A549 (cell line): ENCODE data around the gene STRIP2.

Source experiments
- BHLHE40 ChIP-seq: IDR thresholded peaks from 2 replicates; pipeline ENCODE4 v1.6.1; 2012; ENCODE audit warnings: low read depth, low read length, inconsistent platforms
- ESRRA ChIP-seq: fragments of 150-350 bp; IDR thresholded peaks from 2 replicates; pipeline ENCODE4 v1.6.1; 2014; ENCODE audit warnings: mild to moderate bottlenecking, low read length, borderline replicate concordance
- JUN ChIP-seq, 2 experiments: fragments of >200 bp; sonication (Bioruptor Twin); formaldehyde crosslinking; IDR thresholded peaks; 2 replicates in 1 of 2; 3 replicates in 1 of 2; pipeline ENCODE4 v1.6.1; 2016 to 2017
- MAZ ChIP-seq: fragments of 150-350 bp; IDR thresholded peaks from 2 replicates; pipeline ENCODE4 v1.6.1; 2014; ENCODE audit warnings: antibody characterized with exemption, low read depth, low read length, borderline replicate concordance
- PHF8 ChIP-seq: fragments of 200-600 bp; sonication (generic); IDR thresholded peaks from 2 replicates; pipeline ENCODE4 v1.6.1; 2016; ENCODE audit warnings: low read depth, mild to moderate bottlenecking, antibody characterized with exemption, moderate library complexity, borderline replicate concordance
- TF ChIP-seq, protein P1 (sequence below): fragments of >200 bp; sonication (Bioruptor Twin); formaldehyde crosslinking; IDR thresholded peaks from 3 replicates; pipeline ENCODE4 v1.5.1; 2016
- TF ChIP-seq, protein P2 (sequence below): IDR thresholded peaks from 2 replicates; pipeline ENCODE4 v1.6.1; 2012
- TF ChIP-seq, protein P3 (sequence below): fragments of 450-650 bp; IDR thresholded peaks from 2 replicates; pipeline ENCODE4 v1.6.1; 2014; ENCODE audit warnings: antibody characterized with exemption

DNA sequence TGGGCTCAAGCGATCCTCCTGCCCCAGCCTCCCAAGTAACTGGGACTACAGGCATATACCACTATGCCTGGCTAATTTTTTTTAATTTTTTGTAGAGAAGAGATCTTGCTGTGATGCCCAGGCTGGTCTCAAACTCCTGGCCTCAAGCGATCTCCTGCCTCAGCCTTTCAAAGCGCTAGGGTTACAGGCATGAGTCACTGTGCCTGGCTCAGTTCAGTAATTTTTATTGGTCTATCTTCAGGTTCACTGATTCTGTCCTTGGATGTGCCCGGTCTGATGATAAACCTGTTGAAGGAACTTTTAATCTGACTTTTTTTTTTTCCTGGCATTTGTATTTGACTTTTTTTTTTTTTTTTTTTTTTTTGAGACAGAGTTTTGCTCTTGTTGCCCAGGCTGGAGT, 40.1 kb upstream of the STRIP2 start:
- TF ChIP-seq PHF8 (no peak), BHLHE40 (no peak), ESRRA (no peak), MAZ (no peak), JUN (IDR thresholded peaks at IDR 0.05) (no peak)
- TF ChIP-seq, protein P1, sequence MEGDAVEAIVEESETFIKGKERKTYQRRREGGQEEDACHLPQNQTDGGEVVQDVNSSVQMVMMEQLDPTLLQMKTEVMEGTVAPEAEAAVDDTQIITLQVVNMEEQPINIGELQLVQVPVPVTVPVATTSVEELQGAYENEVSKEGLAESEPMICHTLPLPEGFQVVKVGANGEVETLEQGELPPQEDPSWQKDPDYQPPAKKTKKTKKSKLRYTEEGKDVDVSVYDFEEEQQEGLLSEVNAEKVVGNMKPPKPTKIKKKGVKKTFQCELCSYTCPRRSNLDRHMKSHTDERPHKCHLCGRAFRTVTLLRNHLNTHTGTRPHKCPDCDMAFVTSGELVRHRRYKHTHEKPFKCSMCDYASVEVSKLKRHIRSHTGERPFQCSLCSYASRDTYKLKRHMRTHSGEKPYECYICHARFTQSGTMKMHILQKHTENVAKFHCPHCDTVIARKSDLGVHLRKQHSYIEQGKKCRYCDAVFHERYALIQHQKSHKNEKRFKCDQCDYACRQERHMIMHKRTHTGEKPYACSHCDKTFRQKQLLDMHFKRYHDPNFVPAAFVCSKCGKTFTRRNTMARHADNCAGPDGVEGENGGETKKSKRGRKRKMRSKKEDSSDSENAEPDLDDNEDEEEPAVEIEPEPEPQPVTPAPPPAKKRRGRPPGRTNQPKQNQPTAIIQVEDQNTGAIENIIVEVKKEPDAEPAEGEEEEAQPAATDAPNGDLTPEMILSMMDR: no peak
- TF ChIP-seq, protein P2, sequence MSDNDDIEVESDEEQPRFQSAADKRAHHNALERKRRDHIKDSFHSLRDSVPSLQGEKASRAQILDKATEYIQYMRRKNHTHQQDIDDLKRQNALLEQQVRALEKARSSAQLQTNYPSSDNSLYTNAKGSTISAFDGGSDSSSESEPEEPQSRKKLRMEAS: no peak
- TF ChIP-seq, protein P3, sequence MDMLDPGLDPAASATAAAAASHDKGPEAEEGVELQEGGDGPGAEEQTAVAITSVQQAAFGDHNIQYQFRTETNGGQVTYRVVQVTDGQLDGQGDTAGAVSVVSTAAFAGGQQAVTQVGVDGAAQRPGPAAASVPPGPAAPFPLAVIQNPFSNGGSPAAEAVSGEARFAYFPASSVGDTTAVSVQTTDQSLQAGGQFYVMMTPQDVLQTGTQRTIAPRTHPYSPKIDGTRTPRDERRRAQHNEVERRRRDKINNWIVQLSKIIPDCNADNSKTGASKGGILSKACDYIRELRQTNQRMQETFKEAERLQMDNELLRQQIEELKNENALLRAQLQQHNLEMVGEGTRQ: no peak
